ENCODE measurements around the gene CTU2. TPM values are rescaled to one million over a fixed set of nuclear protein-coding genes. Genes with fewer than 3 reads are reported as not detected.

Gene CTU2
- total RNA-seq, 1 experiment from 2014 or later = 54.9 TPM

DNA sequence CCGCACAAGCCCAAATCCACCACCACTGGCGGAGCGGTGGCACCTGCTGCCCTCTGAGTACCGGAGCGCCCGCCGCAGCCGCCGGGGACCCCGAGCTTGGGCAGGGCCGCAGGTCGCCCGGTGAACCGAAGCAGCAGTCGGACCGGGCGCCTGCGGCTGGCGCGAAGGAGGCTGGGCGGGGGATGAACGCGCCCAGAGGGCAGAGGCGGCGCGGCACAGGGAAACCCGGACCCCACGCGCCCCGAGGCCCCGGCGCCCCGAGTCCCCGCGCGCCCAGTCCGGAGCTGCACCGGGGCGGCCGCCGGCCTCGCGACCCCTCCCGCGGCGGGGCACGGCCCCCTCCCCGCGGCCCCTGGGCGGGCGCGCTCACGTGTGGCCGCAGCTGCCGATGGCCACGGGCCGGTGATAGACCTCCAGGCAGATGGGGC, 488 bp upstream of the CTU2 start:
- Histone ChIP-seq H3K4me1 (peaks cover 9% of the 10 kb centered on the region; the same call in 1 of the 2 replicates), H3K27me3 (replicated peaks; ENCODE audit: control insufficient read depth, insufficient read depth, low read length) (no peaks in the 10 kb centered on the region), H3K36me3 (ENCODE audit: control insufficient read depth, insufficient read depth, low read length) (no peaks in the 10 kb centered on the region; the same call in 1 of the 2 replicates), H3K9me3 (no peaks in the 10 kb centered on the region), H3K4me3 (ENCODE audit: low read depth, low read length) (peak overlapping the region; percentile 94)
- ChIA-PET POLR2A (no interaction called here), CTCF (interaction anchor here (1.0 to 1.1 kb wide), 3 partner anchors 10 to 33 kb away, joined by 3 to 6 read pairs (median 3); no protein-coding TSS in a partner anchor)
- intact Hi-C loops (cut with micrococcal nuclease; ENCODE audit: unreplicated experiment) = loop anchor here (5.0 kb wide), 1 partner anchor 44 kb away; the partner anchor contains the start of gene MVD
- peak overlapping the region; percentile 82 for H3K4me3 Mint-ChIP-seq (ENCODE audit: unreplicated experiment)
- peak overlapping the region; percentile 41 for H3K27ac Mint-ChIP-seq (ENCODE audit: unreplicated experiment)
- peaks cover 7% of the 10 kb centered on the region for H3K4me1 Mint-ChIP-seq (ENCODE audit: low read depth, unreplicated experiment)
- H3K9me3 Mint-ChIP-seq (ENCODE audit: unreplicated experiment) = no peaks in the 10 kb centered on the region
- DNase-seq = peak in 1 of 2 experiments; percentile 47
- peaks cover 30% of the 10 kb centered on the region for H3K36me3 Mint-ChIP-seq (ENCODE audit: insufficient read depth, unreplicated experiment)
- TF ChIP-seq, protein P1, sequence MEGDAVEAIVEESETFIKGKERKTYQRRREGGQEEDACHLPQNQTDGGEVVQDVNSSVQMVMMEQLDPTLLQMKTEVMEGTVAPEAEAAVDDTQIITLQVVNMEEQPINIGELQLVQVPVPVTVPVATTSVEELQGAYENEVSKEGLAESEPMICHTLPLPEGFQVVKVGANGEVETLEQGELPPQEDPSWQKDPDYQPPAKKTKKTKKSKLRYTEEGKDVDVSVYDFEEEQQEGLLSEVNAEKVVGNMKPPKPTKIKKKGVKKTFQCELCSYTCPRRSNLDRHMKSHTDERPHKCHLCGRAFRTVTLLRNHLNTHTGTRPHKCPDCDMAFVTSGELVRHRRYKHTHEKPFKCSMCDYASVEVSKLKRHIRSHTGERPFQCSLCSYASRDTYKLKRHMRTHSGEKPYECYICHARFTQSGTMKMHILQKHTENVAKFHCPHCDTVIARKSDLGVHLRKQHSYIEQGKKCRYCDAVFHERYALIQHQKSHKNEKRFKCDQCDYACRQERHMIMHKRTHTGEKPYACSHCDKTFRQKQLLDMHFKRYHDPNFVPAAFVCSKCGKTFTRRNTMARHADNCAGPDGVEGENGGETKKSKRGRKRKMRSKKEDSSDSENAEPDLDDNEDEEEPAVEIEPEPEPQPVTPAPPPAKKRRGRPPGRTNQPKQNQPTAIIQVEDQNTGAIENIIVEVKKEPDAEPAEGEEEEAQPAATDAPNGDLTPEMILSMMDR (IDR thresholded peaks at IDR 0.05; ENCODE audit: insufficient read depth in 1 of 2, low read depth in 1 of 2, low read length in 1 of 2, severe bottlenecking in 1 of 2, unreplicated experiment in 1 of 2) = no peak
- no TSS peak for BruUV-seq (replicated peaks)
- no peaks in the 10 kb centered on the region for H3K27me3 Mint-ChIP-seq (ENCODE audit: insufficient read depth, unreplicated experiment)

DNA sequence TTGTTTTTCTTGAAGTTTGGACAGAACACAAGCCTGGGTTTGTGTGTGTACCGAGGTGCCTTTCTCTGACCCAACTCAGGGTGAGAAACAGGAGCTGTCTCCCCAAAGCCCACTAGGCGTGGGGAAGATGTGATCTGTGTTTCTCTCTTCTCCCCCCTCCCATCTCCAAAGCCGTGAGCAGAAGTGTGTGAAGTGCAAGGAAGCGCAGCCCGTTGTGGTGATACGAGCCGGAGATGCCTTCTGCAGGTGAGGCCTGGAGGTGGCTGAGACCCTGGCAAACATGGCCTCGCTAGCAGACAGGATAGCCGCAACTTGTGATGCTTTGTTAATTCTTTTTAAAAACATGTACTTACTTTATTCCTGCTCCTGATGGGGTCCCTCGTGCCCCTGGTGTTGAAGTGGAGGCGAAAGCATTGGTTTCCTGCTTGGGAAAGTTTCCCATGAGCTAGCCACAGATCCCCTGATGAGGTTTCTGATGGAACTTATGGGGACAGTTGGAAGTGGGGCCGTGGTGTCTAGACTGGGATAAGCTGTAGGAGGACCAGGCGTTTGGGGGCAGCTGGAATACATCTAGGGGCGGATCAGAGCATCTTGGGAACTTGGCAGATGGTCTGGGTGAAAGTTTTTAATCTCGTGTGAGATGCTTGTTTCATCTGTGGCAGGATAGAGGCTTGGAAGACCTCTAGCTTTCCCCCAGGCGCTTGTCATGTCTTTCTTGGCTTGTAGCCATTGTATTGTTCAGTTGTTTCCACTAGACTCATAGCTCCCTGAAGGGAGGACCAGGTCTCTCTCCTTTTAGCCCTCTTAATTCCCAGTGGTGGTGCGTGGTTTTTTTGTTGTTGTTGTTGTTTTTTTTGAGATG, 893 bp downstream of the CTU2 start:
- Mint-ChIP-seq H3K4me3 (ENCODE audit: unreplicated experiment) (peak overlapping the region; percentile 82), H3K27ac (ENCODE audit: unreplicated experiment) (peak overlapping the region; percentile 60), H3K9me3 (ENCODE audit: unreplicated experiment) (no peaks in the 10 kb centered on the region), H3K4me1 (ENCODE audit: low read depth, unreplicated experiment) (peaks cover 7% of the 10 kb centered on the region), H3K27me3 (ENCODE audit: insufficient read depth, unreplicated experiment) (no peaks in the 10 kb centered on the region), H3K36me3 (ENCODE audit: insufficient read depth, unreplicated experiment) (peaks cover 40% of the 10 kb centered on the region)
- ChIA-PET CTCF (interaction anchor here (0.6 to 2.8 kb wide), 2 partner anchors 30 to 36 kb away, joined by 5 to 12 read pairs; no protein-coding TSS in a partner anchor), POLR2A (interaction anchor here (0.6 kb wide), 2 partner anchors 137 to 586 kb away, joined by 3 read pairs; partner anchors contain the start of gene ZC3H18)
- Histone ChIP-seq H3K36me3 (ENCODE audit: control insufficient read depth, insufficient read depth, low read length) (no peaks in the 10 kb centered on the region), H3K9me3 (no peaks in the 10 kb centered on the region), H3K4me3 (ENCODE audit: low read depth, low read length) (peak overlapping the region; percentile 94), H3K27me3 (replicated peaks; ENCODE audit: control insufficient read depth, insufficient read depth, low read length) (no peaks in the 10 kb centered on the region), H3K4me1 (peaks cover 9% of the 10 kb centered on the region; the same call in 1 of the 2 replicates)
- TF ChIP-seq, protein P1 (IDR thresholded peaks at IDR 0.05; ENCODE audit: insufficient read depth in 1 of 2, low read depth in 1 of 2, low read length in 1 of 2, severe bottlenecking in 1 of 2, unreplicated experiment in 1 of 2) = no peak
- no peak for DNase-seq
- intact Hi-C loops (cut with micrococcal nuclease; ENCODE audit: unreplicated experiment) = loop anchor here (5.0 kb wide), 1 partner anchor 45 kb away; the partner anchor contains the start of gene MVD
- TSS peak; percentile 68 for BruUV-seq (replicated peaks)

DNA sequence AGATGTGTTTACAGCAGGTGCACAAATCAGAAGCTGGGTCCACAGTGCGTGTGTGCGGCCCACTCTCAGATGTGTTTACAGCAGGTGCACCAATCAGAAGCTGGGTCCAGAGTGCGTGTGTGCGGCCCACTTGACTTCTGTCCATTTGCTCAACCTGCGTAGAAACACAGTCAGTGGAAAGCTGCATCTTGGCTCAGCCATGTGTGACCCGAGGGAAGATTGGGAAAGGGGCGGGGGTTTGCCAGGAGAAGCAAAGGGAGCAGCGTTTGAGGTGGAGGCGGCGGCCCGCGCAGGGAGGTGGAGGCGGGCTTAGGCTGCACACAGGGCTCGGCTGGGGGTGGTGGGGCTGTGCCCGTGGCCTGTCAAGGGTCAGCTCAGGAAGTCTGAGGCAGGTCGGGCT, 4.3 kb downstream of the CTU2 start:
- Mint-ChIP-seq H3K27me3 (ENCODE audit: insufficient read depth, unreplicated experiment) (no peaks in the 10 kb centered on the region), H3K4me1 (ENCODE audit: low read depth, unreplicated experiment) (peaks cover 7% of the 10 kb centered on the region), H3K9me3 (ENCODE audit: unreplicated experiment) (no peaks in the 10 kb centered on the region), H3K4me3 (ENCODE audit: unreplicated experiment) (no peak overlapping the region), H3K27ac (ENCODE audit: unreplicated experiment) (peak overlapping the region; percentile 61), H3K36me3 (ENCODE audit: insufficient read depth, unreplicated experiment) (peaks cover 58% of the 10 kb centered on the region)
- no peak overlapping the region for H3K4me3 ChIP-seq (ENCODE audit: low read depth, low read length)
- TF ChIP-seq, protein P1 (IDR thresholded peaks at IDR 0.05; ENCODE audit: insufficient read depth in 1 of 2, low read depth in 1 of 2, low read length in 1 of 2, severe bottlenecking in 1 of 2, unreplicated experiment in 1 of 2) = no peak
- ChIA-PET POLR2A (no interaction called here), CTCF (interaction anchor here (1.2 kb wide), 1 partner anchor 10 kb away, joined by 3 read pairs; no protein-coding TSS in a partner anchor)
- intact Hi-C loops (cut with micrococcal nuclease; ENCODE audit: unreplicated experiment) = no loop called here
- peaks cover 1% of the 10 kb centered on the region; the same call in 1 of the 2 replicates for H3K4me1 ChIP-seq
- no TSS peak for BruUV-seq (replicated peaks)
- DNase-seq = no peak
- no peaks in the 10 kb centered on the region; the same call in 1 of the 2 replicates for H3K36me3 ChIP-seq (ENCODE audit: control insufficient read depth, insufficient read depth, low read length)
- no peaks in the 10 kb centered on the region for H3K9me3 ChIP-seq
- no peaks in the 10 kb centered on the region for H3K27me3 ChIP-seq (replicated peaks; ENCODE audit: control insufficient read depth, insufficient read depth, low read length)
